NCI-H1436 treated with DMSO at 0.1 percent for 48 hours (cell line): ENCODE measurements around the gene CCDC71.

ENCODE experiments used
- DNase-seq: peaks from one replicate; lab custom pipeline; 2025; lab: John Stamatoyannopoulos, UW

Gene CCDC71

DNA sequence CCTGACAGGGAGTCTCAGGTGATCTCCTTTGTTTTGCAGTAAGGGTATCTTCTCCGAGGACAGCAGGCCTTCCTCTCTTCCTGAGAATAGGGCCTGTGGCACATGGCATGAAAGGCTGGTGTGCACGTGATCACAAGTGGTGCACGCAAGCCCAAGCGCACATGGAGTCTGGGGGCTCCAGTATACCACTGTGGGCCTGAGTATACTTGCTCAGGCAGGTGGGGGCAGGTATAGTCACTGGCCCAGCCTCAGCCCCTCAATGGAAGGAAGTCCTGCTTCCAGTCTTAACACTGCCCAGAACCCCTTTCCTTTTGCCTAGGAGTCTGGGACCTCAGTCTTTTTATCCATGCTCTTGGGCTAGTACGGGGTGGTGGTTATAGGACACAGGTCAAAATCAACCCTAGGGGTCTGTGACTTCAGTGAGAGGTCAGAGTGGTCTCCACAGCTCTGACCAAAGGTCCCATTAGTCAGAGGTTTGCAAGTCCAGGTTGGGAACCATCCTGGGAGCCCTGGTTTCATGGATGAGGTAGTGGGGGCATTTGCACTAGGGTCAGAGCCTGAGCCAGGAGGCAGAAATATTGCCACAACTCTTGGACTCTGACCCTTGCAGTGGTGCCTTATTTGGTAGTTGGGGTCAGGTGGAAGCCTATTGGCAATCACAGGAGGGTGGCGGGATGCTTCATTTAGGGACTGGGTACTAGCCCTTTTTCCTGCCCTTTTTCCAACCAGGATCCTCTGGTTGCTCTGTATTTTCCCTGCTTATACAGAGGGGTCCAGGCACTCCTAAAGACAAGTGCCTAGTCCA is 823 bp upstream of the CCDC71 start:
- no peak for DNase-seq

GRCh38 chr3:49164983-49165720 is 979 bp downstream of the CCDC71 start:
- DNase-seq, result no peak

DNA sequence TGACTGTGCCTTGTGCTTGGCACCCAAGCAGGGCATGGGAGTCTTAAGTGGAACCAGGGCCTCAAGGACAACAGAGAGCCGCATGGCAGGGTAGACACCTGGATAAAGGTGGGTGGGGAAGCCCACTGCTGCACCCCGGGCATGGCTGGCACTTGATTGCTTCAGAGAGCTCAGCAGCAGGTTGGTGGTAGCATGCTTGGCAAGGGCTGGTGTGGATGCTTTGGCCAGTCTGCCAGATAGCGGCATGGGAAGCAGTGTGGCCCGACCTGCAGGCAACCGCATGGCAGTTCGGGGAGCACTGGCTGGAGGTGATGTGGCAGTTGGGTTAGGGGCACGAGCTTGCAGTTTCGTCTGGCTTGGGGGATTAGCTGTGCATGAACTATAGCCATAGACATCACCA is 2.5 kb downstream of the CCDC71 start:
- no peak for DNase-seq

GRCh38 chr3:49162751-49163419 is 3.2 kb downstream of the CCDC71 start:
- DNase-seq, result no peak

DNA sequence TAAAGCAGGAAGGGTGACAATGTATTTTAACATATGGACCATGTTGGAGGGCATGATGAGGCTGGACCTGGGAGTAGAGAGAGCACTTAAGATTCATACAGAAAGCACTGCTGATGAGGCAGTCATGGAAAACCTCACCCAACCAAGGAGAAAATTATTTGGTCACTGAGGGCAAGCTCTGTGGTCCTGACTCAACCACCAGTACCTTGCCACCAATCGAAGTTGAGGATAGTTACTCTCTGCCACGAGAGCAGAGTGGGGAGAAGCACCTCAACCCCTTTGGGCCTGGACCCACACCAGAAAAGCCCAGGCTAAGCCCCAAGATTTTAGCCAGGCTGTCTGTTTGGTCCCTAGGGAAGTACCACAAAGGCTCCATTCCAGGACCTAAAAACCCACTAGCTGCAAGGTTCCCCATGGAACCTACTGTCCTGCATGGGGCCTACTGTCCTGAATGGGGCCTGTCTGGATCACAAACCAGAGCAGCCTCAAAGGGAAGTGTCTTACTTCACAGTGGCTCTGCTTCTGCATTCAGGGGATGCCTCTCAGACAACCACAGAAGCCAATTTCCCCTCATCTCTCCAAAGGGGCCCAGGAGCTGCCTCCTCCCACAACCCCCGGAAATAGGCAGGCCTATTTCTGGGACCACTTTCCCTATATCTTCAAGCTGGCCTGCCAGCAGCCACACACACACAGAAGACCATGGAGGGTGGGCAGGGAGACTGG is 4.2 kb downstream of the CCDC71 start:
- DNase-seq, result no peak

GRCh38 chr3:49161197-49161596 is 4.9 kb downstream of the CCDC71 start:
- no peak for DNase-seq

DNA sequence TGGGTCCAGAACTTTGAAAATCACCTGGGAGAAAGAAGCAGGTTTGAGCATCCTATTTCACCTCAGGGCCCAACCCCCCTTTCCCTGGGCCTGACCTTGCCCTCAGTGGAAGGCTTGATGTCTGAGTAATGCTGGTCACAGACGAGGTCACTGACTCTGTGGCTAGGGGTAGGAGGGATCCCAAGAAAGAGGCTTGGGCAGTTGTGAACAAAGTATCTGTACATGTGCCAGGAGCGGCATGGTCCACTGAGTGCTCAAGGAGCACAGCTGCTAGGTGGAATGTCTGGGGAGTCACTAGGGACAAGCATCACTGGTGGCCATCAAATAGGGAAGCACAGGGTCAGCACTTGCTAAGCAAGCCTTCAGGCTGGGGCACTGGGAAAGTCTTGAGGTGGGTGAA is 7.3 kb downstream of the CCDC71 start:
- DNase-seq, result no peak

- no peak for DNase-seq
These were observed 7.9 kb downstream of the CCDC71 start for GRCh38 chr3:49158103-49158709.

GRCh38 chr3:49157289-49157688 is 8.8 kb downstream of the CCDC71 start:
- DNase-seq, result no peak

GRCh38 chr3:49153349-49153912 is 12.7 kb downstream of the CCDC71 start:
- no peak for DNase-seq

GRCh38 chr3:49151610-49152009 is 14.5 kb downstream of the CCDC71 start:
- DNase-seq, result no peak

DNA sequence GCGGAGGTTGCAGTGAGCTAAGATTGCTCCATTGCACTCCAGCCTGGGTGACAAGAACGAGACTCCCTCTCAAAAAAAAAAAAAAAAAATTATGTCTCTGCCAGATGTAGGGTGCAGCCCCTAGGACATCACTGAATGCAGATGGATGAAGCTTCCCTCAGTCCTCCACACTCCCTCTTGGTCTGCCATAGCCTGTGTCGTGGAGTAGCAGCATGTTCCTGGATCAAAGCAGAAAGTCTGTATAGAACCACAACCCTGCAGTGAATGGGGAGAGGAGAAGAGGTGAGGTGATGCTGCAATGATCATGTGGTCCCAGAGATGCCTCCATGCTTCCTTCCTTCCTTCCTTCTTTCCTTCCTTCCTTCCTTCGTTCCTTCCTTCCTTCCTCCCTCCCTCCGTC is 18.0 kb downstream of the CCDC71 start:
- no peak for DNase-seq

DNA sequence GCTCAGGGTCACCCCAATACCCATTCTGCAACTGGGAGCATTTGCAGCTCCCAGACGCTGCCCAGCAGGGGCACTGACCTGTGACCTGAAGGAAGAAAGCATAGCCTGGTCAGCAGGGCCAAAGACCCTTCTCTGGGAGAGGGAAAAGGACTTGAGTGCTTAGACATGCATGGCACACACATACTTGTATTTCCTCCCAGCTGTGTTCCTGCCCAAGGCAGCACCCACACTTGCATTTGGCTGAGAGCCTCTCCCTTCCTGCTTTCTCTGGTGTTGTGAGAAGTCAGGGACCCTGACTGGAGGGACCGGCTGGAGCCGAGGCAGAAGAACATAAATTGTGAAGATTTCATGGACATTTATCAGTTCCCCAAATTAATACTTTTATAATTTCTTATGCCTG is 26.1 kb downstream of the CCDC71 start:
- DNase-seq, result no peak

DNA sequence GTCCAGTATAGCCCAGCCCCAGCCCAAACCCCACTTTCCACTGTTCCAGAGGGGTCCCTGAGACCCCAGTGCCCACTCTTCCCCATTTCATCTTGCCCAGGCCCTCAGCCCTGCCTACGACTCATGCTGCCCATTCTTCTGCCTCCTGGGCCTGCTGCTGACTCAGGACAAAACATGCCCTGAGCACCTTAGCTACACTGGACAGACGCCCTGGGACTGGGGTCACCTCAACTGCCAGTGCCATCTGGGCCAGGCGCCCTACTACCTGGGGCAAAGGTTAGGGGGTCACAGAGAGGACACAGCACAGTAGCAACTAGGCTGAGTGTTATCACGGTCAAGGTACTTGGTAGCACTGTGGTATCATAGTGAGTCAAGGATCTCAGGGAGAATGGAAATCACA is 30.6 kb downstream of the CCDC71 start:
- DNase-seq, result no peak

DNA sequence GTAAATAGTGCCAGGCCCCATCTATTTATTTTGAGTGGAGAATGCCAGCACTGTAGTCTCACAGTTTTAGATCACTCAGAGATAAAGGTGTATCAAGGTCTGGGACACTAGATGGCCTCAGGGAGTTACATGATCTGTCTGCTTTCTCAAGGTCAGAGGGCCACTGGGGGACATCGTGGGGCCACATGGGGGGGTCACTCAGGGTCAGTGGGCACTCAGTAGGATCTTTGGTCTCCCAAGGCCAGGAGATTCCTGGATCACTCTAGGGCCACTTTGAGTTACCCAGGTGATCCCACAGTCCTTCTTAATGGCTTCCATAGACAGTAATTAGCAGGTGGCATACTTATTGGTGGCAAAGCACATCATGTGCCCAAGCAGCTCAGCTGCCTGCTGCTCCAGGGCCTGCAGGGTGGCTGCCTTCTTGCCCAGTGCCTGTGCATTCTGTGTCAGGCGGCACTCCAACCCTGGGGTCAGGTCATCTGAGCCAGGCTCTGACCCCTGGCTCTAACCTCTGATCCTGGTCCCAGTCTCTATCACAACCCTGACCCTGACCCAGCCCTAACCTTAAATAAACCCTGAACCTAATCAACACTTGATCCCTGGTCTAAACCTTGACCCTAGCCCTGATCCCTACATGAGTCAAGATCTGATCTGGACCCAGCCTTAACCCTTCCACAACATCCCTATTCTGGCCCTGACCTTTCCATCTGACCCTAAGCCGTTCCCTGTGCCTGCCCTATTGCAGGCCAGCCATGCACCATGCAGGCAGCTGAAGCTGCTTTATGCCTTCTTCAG is 31.5 kb downstream of the CCDC71 start:
- no peak for DNase-seq

DNA sequence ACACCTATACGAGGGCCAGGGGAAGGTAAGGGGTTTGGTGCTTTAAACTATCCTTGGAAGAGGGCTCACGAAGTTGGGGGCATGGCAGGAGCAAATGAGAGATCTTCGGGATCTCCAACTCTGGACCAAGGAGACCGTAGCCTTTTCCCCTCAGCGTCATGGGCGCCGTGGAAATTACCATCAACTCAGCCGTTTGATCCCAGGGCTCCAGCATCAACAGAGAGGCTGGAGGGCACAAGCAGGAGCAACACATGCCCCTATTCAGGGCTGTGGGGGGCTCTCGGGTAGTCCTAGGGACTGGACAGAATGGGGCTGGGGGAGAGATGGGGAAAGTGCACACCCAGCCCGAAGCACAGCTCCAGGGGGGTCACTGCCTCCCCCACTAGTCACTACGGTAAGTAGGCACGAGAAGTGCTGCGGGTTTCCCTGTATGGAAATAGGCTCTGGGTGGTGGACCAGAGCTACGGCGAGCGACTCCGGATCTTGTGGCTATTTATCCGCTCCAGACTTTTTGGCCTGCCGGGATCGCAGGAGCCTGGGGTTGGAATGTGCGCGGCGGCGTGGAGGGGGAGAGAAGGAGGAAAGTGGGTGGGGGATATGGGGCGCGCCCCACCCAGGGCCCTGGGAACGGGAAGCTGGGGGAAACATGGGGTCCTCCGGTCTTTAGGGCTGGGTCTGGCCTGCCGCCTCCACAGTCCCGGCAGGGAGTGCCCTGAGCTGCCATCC is 32.7 kb downstream of the CCDC71 start:
- no peak for DNase-seq

GRCh38 chr3:49132437-49133225 is 33.5 kb downstream of the CCDC71 start, which contains the start of gene LAMB2:
Gene LAMB2 (minus strand): TSS chr3:49133050. CDS start chr3:49132867, 183 bp downstream.
- no peak for DNase-seq

- no peak for DNase-seq
These were observed 34.1 kb downstream of the CCDC71 start for GRCh38 chr3:49132073-49132436.

DNA sequence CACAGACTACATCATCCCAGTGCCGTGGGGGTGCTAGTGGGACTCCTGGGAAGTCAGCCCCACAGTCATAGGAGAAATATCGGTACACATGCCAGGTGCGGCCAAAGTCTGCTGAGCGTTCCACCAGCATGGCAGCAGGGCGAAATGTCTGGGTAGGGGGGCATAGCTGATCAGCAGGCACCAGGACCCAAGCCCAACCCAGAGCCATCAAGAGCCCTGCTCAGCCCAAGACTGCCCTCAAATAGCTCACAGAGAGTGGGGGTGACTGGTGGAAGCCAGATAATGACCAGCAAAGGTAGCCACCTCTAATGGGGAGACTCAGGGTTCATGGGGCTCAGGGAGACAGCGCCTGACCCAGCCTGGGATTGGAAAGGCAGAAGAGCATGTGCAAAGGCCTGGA is 34.6 kb downstream of the CCDC71 start:
- no peak for DNase-seq
